Measurements from ENCODE around the gene PISD.
"Not testable (repeated sequence)": the region's sequence is repeated elsewhere in the genome, so short reads cannot be mapped to it uniquely, and the experiment has no call there.

Gene PISD

DNA sequence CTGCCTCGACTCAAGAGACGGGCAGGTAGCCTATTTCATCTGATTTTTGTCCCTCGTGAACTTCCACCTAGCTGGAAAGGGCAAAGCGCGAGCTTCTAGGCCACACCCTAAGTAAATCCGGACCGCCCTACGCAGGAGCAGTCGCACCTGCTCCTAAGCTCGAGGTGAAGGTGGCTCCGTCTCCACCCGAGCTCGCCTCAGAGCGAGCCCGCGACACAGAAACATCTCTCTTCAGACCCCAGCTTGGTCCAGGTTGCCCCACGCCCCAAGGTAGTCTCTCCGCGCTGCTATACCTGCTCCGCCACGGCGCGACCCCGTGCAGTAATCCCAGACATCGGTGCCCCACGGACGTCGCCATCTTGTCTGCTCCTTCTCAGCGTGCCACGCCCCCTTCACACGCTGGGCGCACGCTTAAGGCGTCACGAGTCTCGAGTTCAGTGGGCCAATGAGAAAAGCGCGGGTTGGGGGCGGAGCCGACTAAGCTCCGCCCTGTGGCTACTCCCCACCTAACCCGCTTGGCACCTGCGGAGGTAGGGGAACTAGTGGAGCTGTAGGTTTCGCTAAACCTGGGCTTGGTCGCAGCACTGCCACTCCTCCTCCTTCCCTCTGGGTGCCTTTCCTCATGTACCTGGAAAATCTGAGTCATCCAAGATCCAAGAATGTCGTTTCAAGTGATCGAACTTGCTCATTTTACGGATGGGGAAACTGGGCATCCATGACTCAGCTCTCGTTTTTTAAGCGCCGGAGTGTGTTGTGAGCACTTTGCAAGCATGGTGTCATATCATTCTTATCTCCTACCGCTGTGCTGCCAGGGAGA lies at the start of gene PISD:
Gene PISD (minus strand): TSS at position 365 of the 817 bp plus-strand sequence. CDS start 7 bp downstream, at position 358.
- DNase-seq (ENCODE audit: low read depth): peak; percentile 90
- peak within 1 kb of the TSS; percentile 73 for H3K4me3 ChIP-seq (ENCODE audit: low read depth, low read length)
- TF ChIP-seq, protein P1, sequence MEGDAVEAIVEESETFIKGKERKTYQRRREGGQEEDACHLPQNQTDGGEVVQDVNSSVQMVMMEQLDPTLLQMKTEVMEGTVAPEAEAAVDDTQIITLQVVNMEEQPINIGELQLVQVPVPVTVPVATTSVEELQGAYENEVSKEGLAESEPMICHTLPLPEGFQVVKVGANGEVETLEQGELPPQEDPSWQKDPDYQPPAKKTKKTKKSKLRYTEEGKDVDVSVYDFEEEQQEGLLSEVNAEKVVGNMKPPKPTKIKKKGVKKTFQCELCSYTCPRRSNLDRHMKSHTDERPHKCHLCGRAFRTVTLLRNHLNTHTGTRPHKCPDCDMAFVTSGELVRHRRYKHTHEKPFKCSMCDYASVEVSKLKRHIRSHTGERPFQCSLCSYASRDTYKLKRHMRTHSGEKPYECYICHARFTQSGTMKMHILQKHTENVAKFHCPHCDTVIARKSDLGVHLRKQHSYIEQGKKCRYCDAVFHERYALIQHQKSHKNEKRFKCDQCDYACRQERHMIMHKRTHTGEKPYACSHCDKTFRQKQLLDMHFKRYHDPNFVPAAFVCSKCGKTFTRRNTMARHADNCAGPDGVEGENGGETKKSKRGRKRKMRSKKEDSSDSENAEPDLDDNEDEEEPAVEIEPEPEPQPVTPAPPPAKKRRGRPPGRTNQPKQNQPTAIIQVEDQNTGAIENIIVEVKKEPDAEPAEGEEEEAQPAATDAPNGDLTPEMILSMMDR (IDR thresholded peaks at IDR 0.05; ENCODE audit: control insufficient read depth, extremely low read depth, insufficient read depth): no peak

GRCh38 chr22:31711226-31711625 lies 49.2 kb upstream of the PISD start:
- H3K4me3 ChIP-seq (ENCODE audit: low read depth, low read length); DNase-seq (ENCODE audit: low read depth): not testable (repeated sequence)

- TF ChIP-seq, protein P1 (IDR thresholded peaks at IDR 0.05; ENCODE audit: control insufficient read depth, extremely low read depth, insufficient read depth): no peak
- DNase-seq (ENCODE audit: low read depth): no peak
- H3K4me3 ChIP-seq (ENCODE audit: low read depth, low read length): no peak overlapping the region
These were observed 45.5 kb upstream of the PISD start for GRCh38 chr22:31707519-31707918.

DNA sequence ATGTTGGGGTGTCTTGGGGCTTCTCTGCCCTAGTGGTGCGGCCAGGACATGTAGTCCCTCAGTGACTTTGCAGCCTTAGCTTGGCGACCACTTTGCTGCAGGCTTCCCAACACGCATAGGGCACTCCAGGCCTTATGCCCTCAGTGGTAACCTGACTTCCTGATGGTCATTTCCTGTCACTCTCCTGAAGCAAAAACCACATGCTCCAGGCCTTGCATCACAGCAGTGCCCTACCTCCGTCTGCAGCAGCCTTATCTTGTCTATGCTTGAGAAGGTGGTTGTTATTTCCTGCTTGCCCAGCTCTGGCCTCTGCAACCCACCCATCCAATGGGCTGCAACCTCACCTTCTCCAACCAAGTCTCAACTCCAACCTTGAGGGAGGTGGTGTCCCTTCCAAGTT lies 33.4 kb upstream of the PISD start:
- DNase-seq (ENCODE audit: low read depth): no peak
- H3K4me3 ChIP-seq (ENCODE audit: low read depth, low read length): no peak overlapping the region
- TF ChIP-seq, protein P1 (IDR thresholded peaks at IDR 0.05; ENCODE audit: control insufficient read depth, extremely low read depth, insufficient read depth): no peak

GRCh38 chr22:31694046-31694445 lies 32.0 kb upstream of the PISD start:
- not testable (repeated sequence) for DNase-seq (ENCODE audit: low read depth); H3K4me3 ChIP-seq (ENCODE audit: low read depth, low read length)

DNA sequence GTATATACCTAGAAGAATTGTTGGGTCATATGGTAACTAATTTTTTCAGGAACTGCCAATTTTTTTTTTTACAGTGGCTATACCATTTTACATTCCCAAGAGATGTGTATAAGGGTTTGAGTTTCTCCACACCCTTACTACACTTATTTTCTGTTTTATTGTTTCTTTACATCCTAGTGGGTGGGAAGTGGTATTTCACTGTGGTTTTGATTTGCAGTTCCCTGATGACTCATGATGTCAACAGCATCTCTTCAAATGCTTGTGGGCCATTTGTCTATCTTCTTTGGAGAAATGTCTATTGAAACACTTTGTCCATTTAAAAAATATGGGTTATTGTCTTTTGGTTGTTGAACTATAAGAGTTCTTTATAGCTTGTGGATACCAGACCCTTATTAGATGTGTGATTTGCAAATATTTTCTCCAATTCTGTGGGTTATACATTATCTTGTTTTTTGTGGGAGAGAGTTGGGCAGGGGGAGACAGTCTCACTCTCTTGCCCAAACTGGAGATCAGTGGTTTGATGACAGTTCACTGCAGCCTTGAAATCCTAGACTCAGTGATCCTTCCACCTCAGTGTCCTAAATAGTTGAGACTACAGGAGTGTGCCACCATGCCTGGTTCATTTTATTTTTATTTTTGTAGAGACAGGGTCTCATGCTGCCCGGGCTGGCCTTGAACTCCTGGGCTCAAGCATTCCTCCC lies 30.3 kb upstream of the PISD start:
- DNase-seq (ENCODE audit: low read depth): no peak
- TF ChIP-seq, protein P1 (IDR thresholded peaks at IDR 0.05; ENCODE audit: control insufficient read depth, extremely low read depth, insufficient read depth): no peak
- H3K4me3 ChIP-seq (ENCODE audit: low read depth, low read length): no peak overlapping the region

DNA sequence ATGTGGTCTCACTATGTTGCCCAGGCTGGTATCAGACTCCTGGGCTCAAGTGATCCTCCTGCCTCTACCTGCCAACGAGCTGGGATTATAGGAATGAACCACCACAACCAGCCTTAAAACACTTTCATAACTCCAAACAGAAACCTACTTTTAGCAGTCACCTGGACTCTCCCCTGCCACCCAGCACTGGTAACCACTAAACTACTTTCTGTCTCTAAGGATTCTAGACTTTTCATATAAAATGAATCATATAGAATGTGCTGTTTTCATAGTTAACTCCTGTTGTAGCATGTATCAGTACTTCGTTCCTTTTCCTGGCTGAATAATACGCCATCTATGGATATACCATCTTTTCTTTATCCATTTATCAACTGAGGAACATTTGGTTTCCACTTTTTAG lies 29.4 kb upstream of the PISD start:
- no peak overlapping the region for H3K4me3 ChIP-seq (ENCODE audit: low read depth, low read length)
- TF ChIP-seq, protein P1 (IDR thresholded peaks at IDR 0.05; ENCODE audit: control insufficient read depth, extremely low read depth, insufficient read depth): no peak
- DNase-seq (ENCODE audit: low read depth): no peak

Data from LNCaP clone FGC (cell line).